DOHH2 (cell line): ENCODE results near the gene PID1.

Experiments
- H3F3A ChIP-seq: fragments of 200-600 bp; sonication (generic), shearing (Covaris generic); 2 replicates; pipeline ENCODE4 v1.6.0; 2016; ENCODE audit warnings: antibody characterized with exemption, mild to moderate bottlenecking; ENCODE audit not compliant: control insufficient read depth, insufficient read depth
- H3K27ac ChIP-seq: fragments of 200-600 bp; sonication (generic); 2 replicates; pipeline ENCODE4 v1.5.1; 2014; ENCODE audit warnings: low read depth, mild to moderate bottlenecking, low read length, moderate library complexity
- H3K27me3 ChIP-seq: fragments of 200-600 bp; sonication (generic); 2 replicates; pipeline ENCODE4 v1.6.1; 2014; ENCODE audit warnings: mild to moderate bottlenecking, low read length, mixed read lengths; ENCODE audit not compliant: control insufficient read depth
- H3K36me3 ChIP-seq: fragments of 200-600 bp; sonication (generic); 2 replicates; pipeline ENCODE4 v1.6.1; 2014; ENCODE audit warnings: mild to moderate bottlenecking, low read length, moderate library complexity, mixed read lengths; ENCODE audit not compliant: control insufficient read depth
- H3K4me1 ChIP-seq: fragments of 200-600 bp; sonication (generic); 2 replicates; pipeline ENCODE4 v1.6.1; 2014; ENCODE audit warnings: mild to moderate bottlenecking, low read length, mixed read lengths; ENCODE audit not compliant: control insufficient read depth
- H3K4me2 ChIP-seq: fragments of 200-600 bp; sonication (generic); 2 replicates; pipeline ENCODE4 v1.6.0; 2014; ENCODE audit warnings: mild to moderate bottlenecking, low read length, moderate library complexity
- H3K4me3 ChIP-seq: fragments of 200-600 bp; sonication (generic); 2 replicates; pipeline ENCODE4 v1.5.1; 2014; ENCODE audit warnings: mild to moderate bottlenecking, low read length, mixed read lengths
- H3K79me2 ChIP-seq: fragments of 200-600 bp; sonication (generic); 2 replicates; pipeline ENCODE4 v1.6.1; 2014; ENCODE audit warnings: mild to moderate bottlenecking, low read length, mixed read lengths; ENCODE audit not compliant: control insufficient read depth
- H3K9me2 ChIP-seq: fragments of 200-600 bp; sonication (generic); replicated peaks from 2 replicates; pipeline ENCODE4 v1.6.1; 2014; ENCODE audit warnings: mild to moderate bottlenecking, low read length, mixed read lengths; ENCODE audit not compliant: control insufficient read depth
- H3K9me3 ChIP-seq: fragments of 200-600 bp; sonication (generic); 2 replicates; pipeline ENCODE4 v1.6.1; 2014; ENCODE audit warnings: antibody characterized with exemption, low read length, mixed read lengths; ENCODE audit not compliant: control insufficient read depth, insufficient read depth
- H4K20me1 ChIP-seq: fragments of 200-600 bp; sonication (generic); 2 replicates; pipeline ENCODE4 v1.6.0; 2014; ENCODE audit warnings: low read depth, mild to moderate bottlenecking, antibody characterized with exemption, low read length, moderate library complexity; ENCODE audit not compliant: control insufficient read depth, insufficient read depth
- CTCF ChIP-seq: fragments of 200-600 bp; sonication (generic); IDR thresholded peaks from one replicate; pipeline ENCODE4 v1.5.1; 2014; ENCODE audit warnings: antibody characterized with exemption, mild to moderate bottlenecking, low read depth, low read length; ENCODE audit not compliant: poor library complexity, severe bottlenecking
- EZH2phosphoT487 ChIP-seq: fragments of 200-600 bp; sonication (generic); IDR thresholded peaks from 2 replicates; pipeline ENCODE4 v1.6.1; 2017; ENCODE audit warnings: borderline replicate concordance, mild to moderate bottlenecking, antibody characterized with exemption, low read length, moderate library complexity, mixed read lengths

PID1 gene

GRCh38 chr2:229223107-229223506 lies 48.0 kb downstream of the PID1 start:
- no peaks in the 10 kb centered on the region for H3K79me2 ChIP-seq
- TF ChIP-seq CTCF: no peak

DNA sequence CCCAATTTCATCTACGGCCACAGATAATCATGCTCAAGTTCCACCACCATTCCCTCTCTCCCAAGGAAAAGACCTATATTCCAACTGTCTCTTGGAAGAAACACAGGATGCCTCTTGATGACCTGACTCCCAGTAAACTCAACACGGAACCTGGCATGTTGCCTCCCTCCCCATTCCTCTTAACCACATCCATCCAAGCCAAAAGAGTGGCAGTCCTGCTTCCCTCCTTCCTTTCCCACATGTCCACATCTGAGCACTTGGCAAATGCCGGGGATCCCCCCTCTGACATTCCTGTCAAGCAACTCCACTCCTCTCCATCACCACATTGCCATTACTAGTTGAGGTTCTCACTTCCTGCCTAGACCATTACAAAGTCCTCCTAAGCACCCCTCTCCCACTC lies 49.4 kb downstream of the PID1 start:
- TF ChIP-seq EZH2phosphoT487 (no peak), CTCF (no peak)
- no peaks in the 10 kb centered on the region for H3K9me2 ChIP-seq
- no peaks in the 10 kb centered on the region for H3K36me3 ChIP-seq
- H3K9me3 ChIP-seq: no peaks in the 10 kb centered on the region
- no peak overlapping the region for H3K4me3 ChIP-seq
- no peaks in the 10 kb centered on the region for H3K79me2 ChIP-seq
- H3K27ac ChIP-seq: no peak overlapping the region
- no peaks in the 10 kb centered on the region for H4K20me1 ChIP-seq
- no peaks in the 10 kb centered on the region for H3K27me3 ChIP-seq
- peaks cover 10% of the 10 kb centered on the region for H3K4me1 ChIP-seq
- no peak overlapping the region for H3K4me2 ChIP-seq
- no peaks in the 10 kb centered on the region for H3F3A ChIP-seq

More at GRCh38 chr2:229223107-229223506, 48.0 kb downstream of the PID1 start:
- H3K4me1 ChIP-seq: peaks cover 25% of the 10 kb centered on the region
- H3K27me3 ChIP-seq: no peaks in the 10 kb centered on the region
- no peaks in the 10 kb centered on the region for H3K9me3 ChIP-seq
- no peak overlapping the region for H3K4me3 ChIP-seq
- no peaks in the 10 kb centered on the region for H3K9me2 ChIP-seq
- H4K20me1 ChIP-seq: no peaks in the 10 kb centered on the region
- no peaks in the 10 kb centered on the region for H3K36me3 ChIP-seq
- no peak overlapping the region for H3K4me2 ChIP-seq
- no peak overlapping the region for H3K27ac ChIP-seq
- H3F3A ChIP-seq: no peaks in the 10 kb centered on the region

- Histone ChIP-seq H3K36me3 (no peaks in the 10 kb centered on the region), H3K79me2 (no peaks in the 10 kb centered on the region), H3K4me2 (no peak overlapping the region), H3F3A (no peaks in the 10 kb centered on the region), H3K4me1 (no peaks in the 10 kb centered on the region), H3K4me3 (no peak overlapping the region), H3K27me3 (no peaks in the 10 kb centered on the region), H3K27ac (no peak overlapping the region), H3K9me3 (no peaks in the 10 kb centered on the region), H4K20me1 (no peaks in the 10 kb centered on the region), H3K9me2 (no peaks in the 10 kb centered on the region)
- no peak for TF ChIP-seq CTCF
- TF ChIP-seq EZH2phosphoT487: no peak
Measured at GRCh38 chr2:229220254-229220653, 50.8 kb downstream of the PID1 start.
